Breast epithelium (tissue), 3 donors: ENCODE measurements around the gene IL1RN.

Source experiments
- POLR2A ChIP-seq: fragments of 450-650 bp; IDR thresholded peaks from one replicate; pipeline ENCODE4 v1.6.1; 2016; ENCODE audit warnings: antibody characterized with exemption, mild to moderate bottlenecking, moderate library complexity
- TF ChIP-seq, protein P1 (sequence below), 3 donors: fragments of 450-650 bp; IDR thresholded peaks; one replicate each; pipeline ENCODE4 v1.5.1; 2016 to 2017; ENCODE audit warnings: antibody characterized with exemption in 3 of 3, mild to moderate bottlenecking in 3 of 3, moderate library complexity in 3 of 3

DNA sequence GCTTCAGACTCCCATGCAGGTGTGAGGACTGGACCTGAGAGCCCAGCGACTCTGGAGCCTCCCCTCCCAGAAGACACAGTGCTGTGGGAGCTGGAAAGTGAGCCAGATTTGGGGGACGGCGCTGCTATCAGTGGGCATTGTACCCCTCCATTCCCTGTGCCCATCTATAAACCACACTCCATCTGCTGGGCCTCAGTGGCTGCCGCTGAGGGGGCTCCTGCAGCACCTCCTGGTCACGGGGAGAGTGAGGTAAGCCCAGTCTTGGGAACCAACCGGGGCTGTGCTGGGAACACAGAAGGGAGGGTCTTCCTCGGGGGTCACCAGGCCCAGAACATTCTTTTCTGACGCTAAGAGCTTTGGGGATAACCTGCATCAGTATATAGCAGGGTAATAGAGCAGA, 55.9 kb downstream of the IL1RN start:
- TF ChIP-seq, protein P1, sequence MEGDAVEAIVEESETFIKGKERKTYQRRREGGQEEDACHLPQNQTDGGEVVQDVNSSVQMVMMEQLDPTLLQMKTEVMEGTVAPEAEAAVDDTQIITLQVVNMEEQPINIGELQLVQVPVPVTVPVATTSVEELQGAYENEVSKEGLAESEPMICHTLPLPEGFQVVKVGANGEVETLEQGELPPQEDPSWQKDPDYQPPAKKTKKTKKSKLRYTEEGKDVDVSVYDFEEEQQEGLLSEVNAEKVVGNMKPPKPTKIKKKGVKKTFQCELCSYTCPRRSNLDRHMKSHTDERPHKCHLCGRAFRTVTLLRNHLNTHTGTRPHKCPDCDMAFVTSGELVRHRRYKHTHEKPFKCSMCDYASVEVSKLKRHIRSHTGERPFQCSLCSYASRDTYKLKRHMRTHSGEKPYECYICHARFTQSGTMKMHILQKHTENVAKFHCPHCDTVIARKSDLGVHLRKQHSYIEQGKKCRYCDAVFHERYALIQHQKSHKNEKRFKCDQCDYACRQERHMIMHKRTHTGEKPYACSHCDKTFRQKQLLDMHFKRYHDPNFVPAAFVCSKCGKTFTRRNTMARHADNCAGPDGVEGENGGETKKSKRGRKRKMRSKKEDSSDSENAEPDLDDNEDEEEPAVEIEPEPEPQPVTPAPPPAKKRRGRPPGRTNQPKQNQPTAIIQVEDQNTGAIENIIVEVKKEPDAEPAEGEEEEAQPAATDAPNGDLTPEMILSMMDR (IDR thresholded peaks at IDR 0.05): no peak
- no peak for TF ChIP-seq POLR2A
